ENCODE data around the gene CARMIL1.
A peak's percentile ranks its signal among the peaks of the same experiment; 100 is the strongest.

Gene CARMIL1

DNA sequence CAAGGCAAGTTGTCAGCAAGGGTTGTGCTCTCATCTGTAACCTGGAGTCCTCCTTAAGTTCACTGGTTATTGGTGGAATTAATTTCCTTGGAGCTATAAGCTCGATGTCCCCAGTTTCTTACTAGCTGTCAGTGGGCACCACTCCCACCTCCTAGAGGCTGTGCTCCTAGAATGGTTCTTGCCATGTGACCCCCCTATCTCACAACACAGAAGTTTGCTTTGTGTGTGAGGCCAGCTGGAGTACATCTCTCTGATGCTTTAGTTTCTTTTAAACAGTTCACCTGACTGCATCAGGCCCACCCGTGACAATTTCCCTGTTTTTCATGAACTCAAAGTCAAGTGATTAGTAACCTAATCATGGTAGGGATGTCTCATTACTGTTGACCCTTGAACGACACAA lies 193.7 kb downstream of the CARMIL1 start:
- H3K27me3 Mint-ChIP-seq: no peaks in the 10 kb centered on the region
- H3K27ac Mint-ChIP-seq: no peak overlapping the region
- no peaks in the 10 kb centered on the region for H3K9me3 Mint-ChIP-seq
- peaks cover 12% of the 10 kb centered on the region for H3K36me3 Mint-ChIP-seq (ENCODE audit: low read depth)
- H3K4me3 Mint-ChIP-seq: no peak overlapping the region
- peaks cover 6% of the 10 kb centered on the region for H3K4me1 Mint-ChIP-seq (ENCODE audit: low read depth)

DNA sequence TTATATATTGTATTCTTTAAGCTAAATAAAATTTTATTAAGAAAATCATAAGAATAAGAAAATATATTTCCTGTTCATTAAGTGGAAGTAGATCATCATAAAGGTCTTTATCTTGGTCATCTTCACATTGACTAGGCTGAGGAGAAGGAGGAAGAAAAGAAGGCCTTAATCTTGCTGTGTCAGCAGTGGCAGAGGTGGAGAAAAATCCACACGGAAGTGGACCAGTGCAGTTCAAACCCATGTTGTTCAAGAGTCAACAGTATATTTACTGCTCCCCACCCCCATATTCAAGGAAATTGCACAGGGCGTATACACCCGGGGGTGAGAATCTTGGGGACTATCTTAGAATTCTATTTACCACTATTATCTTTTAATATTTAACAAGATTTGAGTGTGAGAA lies 194.3 kb downstream of the CARMIL1 start:
- Mint-ChIP-seq H3K4me3 (no peak overlapping the region), H3K36me3 (ENCODE audit: low read depth) (peaks cover 12% of the 10 kb centered on the region), H3K27ac (no peak overlapping the region), H3K9me3 (no peaks in the 10 kb centered on the region), H3K4me1 (ENCODE audit: low read depth) (peaks cover 6% of the 10 kb centered on the region), H3K27me3 (no peaks in the 10 kb centered on the region)

DNA sequence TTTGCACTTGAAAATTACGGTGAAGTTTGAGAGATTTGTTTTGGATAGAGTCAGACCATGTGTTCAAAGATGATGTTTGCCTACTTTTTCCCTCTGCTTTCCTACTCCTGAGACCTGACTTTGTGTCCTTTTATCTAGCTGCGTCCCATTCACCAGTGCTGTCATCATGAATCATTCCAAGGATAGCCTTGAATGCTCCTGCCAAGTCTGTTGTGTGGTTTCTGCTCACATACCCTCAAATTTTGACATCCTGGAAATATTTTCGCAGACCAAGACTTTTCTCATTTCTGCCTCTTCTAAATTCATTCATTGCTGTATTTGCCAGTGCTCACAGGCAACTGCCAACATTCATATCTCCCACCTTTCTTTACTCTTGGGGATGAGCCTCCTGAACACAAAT lies 197.0 kb downstream of the CARMIL1 start:
- Mint-ChIP-seq H3K9me3 (no peaks in the 10 kb centered on the region), H3K27me3 (no peaks in the 10 kb centered on the region), H3K27ac (no peak overlapping the region), H3K36me3 (ENCODE audit: low read depth) (peaks cover 12% of the 10 kb centered on the region), H3K4me3 (no peak overlapping the region), H3K4me1 (ENCODE audit: low read depth) (peaks cover 6% of the 10 kb centered on the region)

DNA sequence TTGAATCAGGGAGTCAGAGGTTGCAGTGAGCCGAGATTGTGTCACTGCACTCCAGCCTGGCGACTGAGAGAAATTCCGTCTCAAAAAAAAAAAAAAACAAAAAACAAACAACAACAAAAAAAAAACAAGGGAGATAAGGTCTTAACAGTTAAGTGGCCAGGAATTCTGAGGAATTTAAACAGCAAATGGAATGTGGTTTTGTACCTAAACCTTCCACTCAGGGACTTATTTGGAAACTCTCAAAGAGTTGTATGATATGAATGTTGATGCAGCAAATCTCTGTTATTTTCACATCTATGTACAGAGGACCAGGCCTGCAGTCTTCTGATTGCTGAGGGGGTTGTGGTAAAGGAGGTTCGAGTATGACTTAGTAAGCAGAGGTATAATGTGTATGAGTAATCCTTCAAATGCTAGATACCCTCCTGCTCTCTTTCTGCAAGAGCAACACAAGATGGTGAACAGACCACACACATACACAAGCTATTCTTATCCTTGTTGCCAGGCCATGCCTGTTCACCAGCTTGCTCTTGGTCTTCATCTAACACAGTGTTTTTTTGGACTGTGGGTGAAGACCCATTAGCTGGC lies 197.9 kb downstream of the CARMIL1 start:
- peaks cover 12% of the 10 kb centered on the region for H3K36me3 Mint-ChIP-seq (ENCODE audit: low read depth)
- H3K27ac Mint-ChIP-seq: no peak overlapping the region
- H3K4me1 Mint-ChIP-seq (ENCODE audit: low read depth): peaks cover 6% of the 10 kb centered on the region
- no peaks in the 10 kb centered on the region for H3K27me3 Mint-ChIP-seq
- no peak overlapping the region for H3K4me3 Mint-ChIP-seq
- H3K9me3 Mint-ChIP-seq: no peaks in the 10 kb centered on the region

DNA sequence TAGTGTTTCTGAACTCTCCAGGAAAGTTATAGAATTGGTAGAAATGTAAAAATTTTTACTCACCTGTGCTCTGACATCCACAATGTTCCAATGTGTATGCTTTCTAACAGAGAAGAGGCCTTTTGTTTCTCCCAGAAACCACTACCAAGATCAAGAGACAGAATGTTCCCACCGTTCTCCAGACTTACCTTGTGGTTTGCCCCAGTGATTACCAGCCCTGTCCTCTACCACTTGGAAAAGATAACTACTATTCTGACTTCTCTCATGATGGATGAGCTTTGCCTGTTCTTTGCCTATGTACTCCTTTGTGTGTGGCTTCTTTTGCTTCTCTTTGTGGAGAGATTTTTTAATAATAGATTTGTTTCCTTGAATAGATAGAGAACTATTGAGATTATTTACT lies 199.8 kb downstream of the CARMIL1 start:
- H3K4me1 Mint-ChIP-seq (ENCODE audit: low read depth): peaks cover 6% of the 10 kb centered on the region
- H3K36me3 Mint-ChIP-seq (ENCODE audit: low read depth): peaks cover 12% of the 10 kb centered on the region
- no peak overlapping the region for H3K27ac Mint-ChIP-seq

DNA sequence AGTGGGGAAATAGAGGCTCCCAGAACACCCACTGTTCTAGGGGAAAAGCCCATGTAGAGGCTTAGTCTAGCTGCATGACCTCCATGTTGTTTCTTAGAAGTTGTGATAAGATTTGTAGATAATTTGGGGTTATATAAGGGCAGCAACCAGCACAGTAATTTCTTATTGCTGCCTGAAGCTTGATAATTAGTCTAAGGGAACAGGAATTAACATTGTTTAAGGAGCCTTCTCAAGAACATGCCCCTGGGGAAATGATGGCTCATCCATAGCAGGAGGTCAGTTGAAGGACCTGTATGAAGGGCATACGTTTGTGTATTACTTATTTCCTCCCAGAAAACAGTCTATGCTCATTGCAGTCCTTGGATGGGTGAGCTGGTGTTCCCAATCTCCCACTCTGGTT lies 202.1 kb downstream of the CARMIL1 start:
- H3K36me3 Mint-ChIP-seq (ENCODE audit: low read depth): no peaks in the 10 kb centered on the region
- H3K4me1 Mint-ChIP-seq (ENCODE audit: low read depth): no peaks in the 10 kb centered on the region
- no peaks in the 10 kb centered on the region for H3K9me3 Mint-ChIP-seq
- H3K4me3 Mint-ChIP-seq: no peak overlapping the region
- H3K27ac Mint-ChIP-seq: no peak overlapping the region
- no peaks in the 10 kb centered on the region for H3K27me3 Mint-ChIP-seq

More for the DNA sequence above, 199.8 kb downstream of the CARMIL1 start:
- H3K4me3 Mint-ChIP-seq: no peak overlapping the region
- no peaks in the 10 kb centered on the region for H3K9me3 Mint-ChIP-seq
- no peaks in the 10 kb centered on the region for H3K27me3 Mint-ChIP-seq

DNA sequence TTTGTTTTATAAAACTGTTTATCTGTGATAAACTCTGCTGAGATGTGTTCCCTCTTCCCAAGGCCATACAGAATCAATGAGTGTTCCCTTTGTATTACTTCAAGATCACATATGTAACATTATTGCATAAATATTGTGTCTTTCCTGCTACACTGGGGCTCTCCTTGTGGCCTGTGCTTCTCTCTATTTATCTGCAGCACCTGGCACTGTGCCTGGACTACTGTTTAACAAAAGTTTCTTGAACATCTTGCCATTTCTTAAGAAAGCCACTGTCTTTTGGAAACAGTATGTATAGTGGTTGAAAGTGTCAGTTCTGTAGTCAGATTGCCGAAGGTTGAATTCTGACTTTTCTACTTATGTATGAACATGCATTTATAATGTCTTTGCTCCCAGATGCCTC lies 203.8 kb downstream of the CARMIL1 start:
- Mint-ChIP-seq H3K4me1 (ENCODE audit: low read depth) (no peaks in the 10 kb centered on the region), H3K27me3 (no peaks in the 10 kb centered on the region), H3K4me3 (no peak overlapping the region), H3K36me3 (ENCODE audit: low read depth) (no peaks in the 10 kb centered on the region), H3K9me3 (no peaks in the 10 kb centered on the region), H3K27ac (no peak overlapping the region)

DNA sequence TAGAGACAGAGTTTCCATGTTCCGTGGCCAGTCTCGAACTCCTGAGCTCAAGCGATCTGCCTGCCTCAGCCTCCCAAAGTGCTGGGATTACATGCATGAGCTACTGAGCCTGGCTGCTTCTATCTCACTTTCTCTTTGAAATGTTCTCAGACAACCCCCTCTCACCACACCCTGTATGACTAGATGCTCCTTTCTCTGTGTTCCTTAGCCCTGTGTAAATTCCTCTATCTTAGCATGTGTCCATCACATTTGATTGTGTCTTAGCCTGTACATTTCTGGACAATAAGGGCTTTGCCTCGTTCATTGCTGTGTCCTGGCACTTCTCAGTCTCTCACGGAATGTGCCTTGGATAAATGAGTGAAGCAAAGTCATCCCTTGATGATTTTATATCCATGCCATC lies 204.8 kb downstream of the CARMIL1 start:
- no peaks in the 10 kb centered on the region for H3K36me3 Mint-ChIP-seq (ENCODE audit: low read depth)

DNA sequence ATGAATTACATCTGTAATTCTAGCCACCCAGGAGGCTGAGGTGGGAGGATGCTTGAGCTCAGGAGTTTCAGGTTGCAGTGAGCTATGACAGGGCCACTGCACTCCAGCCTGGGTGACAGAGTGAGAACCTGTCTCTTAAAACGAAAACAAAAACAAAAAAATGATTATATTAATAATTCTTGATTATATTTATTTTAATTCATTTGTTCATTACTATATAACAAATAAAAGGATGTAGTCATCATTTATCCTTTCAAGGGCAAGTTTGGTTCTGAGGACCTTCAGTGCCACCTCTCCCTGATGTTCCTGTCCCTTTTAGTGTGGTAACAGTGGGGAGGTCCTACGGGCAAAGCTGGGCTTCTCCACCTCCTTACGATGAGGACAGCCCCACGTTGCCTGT lies 205.7 kb downstream of the CARMIL1 start:
- no peaks in the 10 kb centered on the region for H3K27me3 Mint-ChIP-seq
- H3K4me1 Mint-ChIP-seq (ENCODE audit: low read depth): peaks cover 3% of the 10 kb centered on the region
- H3K4me3 Mint-ChIP-seq: no peak overlapping the region
- H3K27ac Mint-ChIP-seq: no peak overlapping the region
- H3K9me3 Mint-ChIP-seq: no peaks in the 10 kb centered on the region
- H3K36me3 Mint-ChIP-seq (ENCODE audit: low read depth): no peaks in the 10 kb centered on the region

More for the DNA sequence above, 204.8 kb downstream of the CARMIL1 start:
- Mint-ChIP-seq H3K4me3 (no peak overlapping the region), H3K4me1 (ENCODE audit: low read depth) (no peaks in the 10 kb centered on the region), H3K9me3 (no peaks in the 10 kb centered on the region), H3K27me3 (no peaks in the 10 kb centered on the region), H3K27ac (no peak overlapping the region)

DNA sequence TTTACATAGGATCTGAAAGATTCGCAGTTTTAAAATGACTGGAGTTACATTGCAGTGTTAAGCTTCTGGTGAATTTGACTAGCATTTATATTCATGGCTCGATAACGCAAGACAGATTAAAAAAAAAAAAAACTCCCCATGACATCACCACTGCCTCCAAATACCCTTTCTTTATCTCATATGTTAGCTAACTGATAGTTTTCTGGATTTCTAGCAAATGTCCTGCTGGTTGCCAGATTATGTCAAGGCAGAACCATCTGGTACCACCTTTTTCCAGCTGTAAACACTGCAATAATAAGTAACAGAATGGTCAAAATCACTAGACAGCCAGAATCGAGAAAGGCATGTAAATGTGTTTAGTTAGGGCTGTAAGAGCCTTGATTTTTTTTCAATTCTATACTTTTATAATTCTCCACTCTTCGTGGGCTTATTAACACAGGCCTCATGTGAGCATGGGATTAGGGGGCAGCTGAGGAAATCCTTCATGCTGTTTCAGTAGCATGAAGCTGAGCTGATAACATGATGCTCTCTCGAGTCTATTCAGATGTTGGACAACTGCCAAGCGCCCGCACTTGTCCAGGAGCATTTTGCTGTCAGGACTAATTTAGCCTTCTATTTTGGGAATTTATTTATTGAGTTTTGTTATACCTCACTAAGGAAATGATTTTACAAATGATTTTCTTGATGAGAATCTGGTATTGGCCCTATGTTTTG lies 206.8 kb downstream of the CARMIL1 start:
- Mint-ChIP-seq H3K9me3 (no peaks in the 10 kb centered on the region), H3K27me3 (no peaks in the 10 kb centered on the region), H3K27ac (no peak overlapping the region), H3K4me1 (ENCODE audit: low read depth) (peaks cover 8% of the 10 kb centered on the region), H3K36me3 (ENCODE audit: low read depth) (no peaks in the 10 kb centered on the region), H3K4me3 (no peak overlapping the region)

DNA sequence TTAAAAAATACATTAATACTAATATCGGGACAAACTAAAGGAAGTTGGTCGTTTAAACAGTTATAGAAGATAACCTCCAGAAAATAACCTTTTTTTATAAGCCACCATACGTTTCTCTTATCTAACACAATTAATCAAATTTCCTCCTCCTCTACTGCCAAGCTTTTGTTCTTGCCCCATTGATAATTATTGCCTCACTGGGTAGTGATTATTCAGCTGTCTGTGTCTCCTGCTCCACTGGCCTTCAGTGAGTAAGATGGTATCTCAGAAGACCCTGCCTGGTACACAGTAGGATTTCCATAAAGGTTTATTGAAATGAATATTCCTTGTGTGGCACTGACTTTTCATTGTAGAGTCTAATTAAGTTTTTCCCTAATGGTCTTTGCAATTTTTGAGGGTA lies 207.4 kb downstream of the CARMIL1 start:
- Mint-ChIP-seq H3K4me1 (ENCODE audit: low read depth) (peaks cover 8% of the 10 kb centered on the region), H3K36me3 (ENCODE audit: low read depth) (no peaks in the 10 kb centered on the region), H3K4me3 (no peak overlapping the region), H3K9me3 (no peaks in the 10 kb centered on the region), H3K27ac (no peak overlapping the region), H3K27me3 (no peaks in the 10 kb centered on the region)

DNA sequence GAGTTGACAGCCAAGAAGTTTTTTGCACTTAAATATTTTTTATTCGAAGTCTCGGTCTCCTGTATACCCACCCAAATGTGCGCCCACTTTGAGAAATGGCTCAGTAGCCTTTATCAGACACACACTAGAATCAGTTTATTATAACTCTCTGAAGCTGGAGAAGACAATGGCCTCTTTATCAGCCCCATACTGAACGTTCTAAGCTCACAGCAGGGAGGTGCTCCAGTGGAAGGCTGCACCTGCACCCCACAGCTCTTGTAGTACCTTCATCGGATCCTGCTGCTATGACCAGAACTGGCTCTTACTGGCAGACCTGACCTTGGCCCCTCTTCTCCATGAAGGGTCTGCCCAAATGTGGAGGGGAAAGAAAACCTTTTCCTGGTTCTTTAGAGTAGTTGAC lies 207.8 kb downstream of the CARMIL1 start:
- Mint-ChIP-seq H3K4me3 (no peak overlapping the region), H3K9me3 (no peaks in the 10 kb centered on the region), H3K27me3 (no peaks in the 10 kb centered on the region), H3K27ac (no peak overlapping the region), H3K36me3 (ENCODE audit: low read depth) (no peaks in the 10 kb centered on the region), H3K4me1 (ENCODE audit: low read depth) (peaks cover 8% of the 10 kb centered on the region)

DNA sequence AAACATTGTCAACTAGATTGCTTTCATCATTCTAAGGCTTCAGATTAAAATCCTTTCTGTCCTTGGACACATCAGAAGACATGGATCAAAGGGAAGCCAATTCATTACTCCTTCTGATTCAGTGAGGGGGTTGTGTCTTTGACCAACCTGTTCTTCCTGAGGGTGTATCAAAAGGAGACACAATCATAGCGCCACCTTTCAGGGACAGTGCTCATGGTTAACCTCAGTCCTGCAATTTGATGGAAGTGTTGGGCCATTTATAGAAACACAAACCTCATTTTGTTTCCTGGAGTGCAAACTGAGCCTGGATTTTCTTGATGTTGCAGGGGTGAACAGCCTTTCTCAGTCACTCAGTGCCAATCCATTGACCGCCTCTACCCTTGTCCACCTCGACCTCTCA lies 209.0 kb downstream of the CARMIL1 start:
- peaks cover 8% of the 10 kb centered on the region for H3K4me1 Mint-ChIP-seq (ENCODE audit: low read depth)
- no peak overlapping the region for H3K4me3 Mint-ChIP-seq
- no peak overlapping the region for H3K27ac Mint-ChIP-seq
- no peaks in the 10 kb centered on the region for H3K27me3 Mint-ChIP-seq
- no peaks in the 10 kb centered on the region for H3K9me3 Mint-ChIP-seq
- no peaks in the 10 kb centered on the region for H3K36me3 Mint-ChIP-seq (ENCODE audit: low read depth)

DNA sequence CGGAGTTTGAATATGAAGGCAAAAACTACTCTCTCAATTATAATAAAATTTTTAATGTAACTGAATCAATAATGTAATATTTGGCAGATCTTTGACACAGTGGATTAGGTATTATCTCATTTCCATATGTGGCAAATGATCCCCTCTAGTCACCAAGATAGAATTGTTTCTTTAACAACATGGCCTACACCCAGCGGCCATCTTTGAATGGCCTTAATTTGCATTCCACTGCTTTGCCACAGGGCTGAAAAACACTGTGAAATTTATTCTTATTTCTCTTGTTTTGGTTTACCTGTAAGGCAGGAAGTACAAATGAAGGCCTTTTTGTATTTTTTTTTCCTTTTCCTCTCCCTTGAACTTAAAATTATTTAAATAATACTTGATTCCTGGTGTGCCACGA lies 210.2 kb downstream of the CARMIL1 start:
- no peaks in the 10 kb centered on the region for H3K27me3 Mint-ChIP-seq
- H3K9me3 Mint-ChIP-seq: no peaks in the 10 kb centered on the region
- peaks cover 8% of the 10 kb centered on the region for H3K4me1 Mint-ChIP-seq (ENCODE audit: low read depth)
- peak overlapping the region; percentile 71 for H3K27ac Mint-ChIP-seq
- no peak overlapping the region for H3K4me3 Mint-ChIP-seq
- no peaks in the 10 kb centered on the region for H3K36me3 Mint-ChIP-seq (ENCODE audit: low read depth)

DNA sequence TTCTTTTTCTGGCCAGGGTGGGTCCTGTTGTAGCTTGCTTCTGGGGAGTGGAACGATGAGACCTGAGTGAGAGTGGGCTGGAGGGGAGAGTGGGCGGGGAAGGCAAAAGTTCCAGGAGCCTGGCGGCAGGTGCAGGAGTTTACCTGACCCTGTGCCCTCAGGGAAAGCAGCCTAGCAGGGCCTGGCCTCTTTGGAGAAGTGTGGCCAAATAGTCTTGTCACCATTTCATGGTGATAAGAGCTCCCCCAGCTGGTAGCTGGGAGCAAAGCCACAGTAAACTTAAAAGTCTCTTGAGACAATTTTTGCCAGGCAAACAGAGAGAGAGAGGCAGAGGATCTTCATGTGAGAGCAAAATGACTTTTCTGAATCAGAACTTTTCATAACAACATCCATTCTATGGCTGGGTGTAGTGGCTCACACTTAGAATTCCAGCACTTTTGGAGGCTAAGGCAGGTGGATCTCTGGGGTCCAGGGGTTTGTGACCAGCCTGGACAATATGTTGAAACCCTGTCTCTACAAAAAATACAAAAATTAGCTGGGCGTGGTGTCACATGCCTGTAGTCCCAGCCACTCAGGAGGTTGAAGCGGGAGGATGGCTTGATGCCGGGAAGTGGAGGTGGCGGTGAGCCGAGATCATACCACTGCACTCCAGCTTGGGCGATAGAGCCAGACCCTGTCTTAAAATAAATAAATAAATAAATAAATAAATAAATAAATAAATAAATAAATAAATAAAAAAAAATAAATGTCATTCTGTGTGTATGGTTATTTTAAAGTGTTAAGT lies 211.0 kb downstream of the CARMIL1 start:
- Mint-ChIP-seq H3K36me3 (ENCODE audit: low read depth) (no peaks in the 10 kb centered on the region), H3K27ac (peak overlapping the region; percentile 71), H3K27me3 (no peaks in the 10 kb centered on the region), H3K4me3 (no peak overlapping the region), H3K9me3 (no peaks in the 10 kb centered on the region), H3K4me1 (ENCODE audit: low read depth) (peaks cover 8% of the 10 kb centered on the region)

All from stimulated activated naive CD8-positive, alpha-beta T cell treated with anti-CD3 and anti-CD28 coated beads, Interleukin-15, Interleukin-2, amounts not matched to agents 100 ng/mL and 50 ng/mL, for 24 hours (primary cell).